Keratinocyte (primary cell): Measurements from ENCODE around the gene NAP1L4. TPM values are rescaled to one million over a fixed set of nuclear protein-coding genes. Genes with fewer than 3 reads are reported as not detected.

Experiments used
- DNase-seq: peaks from one replicate; pipeline ENCODE4 v3.0.0-alpha.2; 2011; ENCODE audit warnings: low read depth, missing footprints, low spot score
- FAIRE-seq: peaks from 2 replicates; lab custom pipeline; 2011; peaks lifted over from hg19 to GRCh38; lab: Jason Lieb, UNC
- H2AFZ ChIP-seq: 2 replicates; pipeline ENCODE4 v1.6.0; 2012; ENCODE audit warnings: low read length, control low read depth, inconsistent platforms; ENCODE audit not compliant: control insufficient read depth
- H3K27ac ChIP-seq: 2 replicates; pipeline ENCODE4 v1.5.1; 2011; ENCODE audit warnings: low read length; ENCODE audit not compliant: control insufficient read depth, insufficient read depth
- H3K27me3 ChIP-seq: 3 replicates; pipeline ENCODE4 v1.6.0; 2011; ENCODE audit warnings: low read length; ENCODE audit not compliant: control insufficient read depth, insufficient read depth; ENCODE audit errors: extremely low read depth
- H3K36me3 ChIP-seq, 2 experiments: 2 replicates in 1 of 2; 3 replicates in 1 of 2; pipeline ENCODE4 v1.5.1; 2011; ENCODE audit warnings: low read length in 2 of 2, mild to moderate bottlenecking in 1 of 2; ENCODE audit not compliant: control insufficient read depth in 2 of 2, insufficient read depth in 2 of 2; ENCODE audit errors: extremely low read depth in 1 of 2
- H3K4me1 ChIP-seq: 3 replicates; pipeline ENCODE4 v1.5.1; 2011; ENCODE audit warnings: low read length; ENCODE audit not compliant: control insufficient read depth, insufficient read depth; ENCODE audit errors: extremely low read depth
- H3K4me2 ChIP-seq: 3 replicates; pipeline ENCODE4 v1.6.0; 2011; ENCODE audit warnings: low read depth, low read length; ENCODE audit not compliant: control insufficient read depth, insufficient read depth; ENCODE audit errors: extremely low read depth
- H3K4me3 ChIP-seq, 3 experiments: fragments of 200-600 bp in 1 of 3; sonication (generic) in 1 of 3; 2 replicates in 2 of 3; 3 replicates in 1 of 3; pipeline ENCODE4 v1.5.1; 2011 to 2016; ENCODE audit warnings: low read length in 3 of 3, mild to moderate bottlenecking in 3 of 3, control low read depth in 2 of 3, inconsistent platforms in 1 of 3, low read depth in 1 of 3, mixed read lengths in 1 of 3, mixed run types in 1 of 3, moderate library complexity in 1 of 3; ENCODE audit not compliant: control insufficient read depth in 2 of 3, insufficient read depth in 2 of 3; ENCODE audit errors: extremely low read depth in 1 of 3
- H3K79me2 ChIP-seq: 2 replicates; pipeline ENCODE4 v1.6.0; 2012; ENCODE audit warnings: low read length; ENCODE audit not compliant: control insufficient read depth, insufficient read depth
- H3K9ac ChIP-seq: 3 replicates; pipeline ENCODE4 v1.6.0; 2011; ENCODE audit warnings: low read length; ENCODE audit not compliant: control insufficient read depth, insufficient read depth; ENCODE audit errors: extremely low read depth
- H3K9me1 ChIP-seq: 3 replicates; pipeline ENCODE4 v1.6.0; 2011; ENCODE audit warnings: low read length; ENCODE audit not compliant: control insufficient read depth, insufficient read depth; ENCODE audit errors: extremely low read depth
- H3K9me3 ChIP-seq: 2 replicates; pipeline ENCODE4 v1.5.1; 2012; ENCODE audit warnings: low read depth, low read length; ENCODE audit not compliant: control insufficient read depth
- H4K20me1 ChIP-seq: 3 replicates; pipeline ENCODE4 v1.6.0; 2011; ENCODE audit warnings: low read length; ENCODE audit not compliant: control insufficient read depth, insufficient read depth; ENCODE audit errors: extremely low read depth
- EZH2 ChIP-seq: IDR thresholded peaks from one replicate; pipeline ENCODE4 v1.6.1; 2012; ENCODE audit warnings: inconsistent platforms, mild to moderate bottlenecking, low read length, moderate library complexity
- dilution Hi-C: fragments of 300-500 bp; cut with MboI; formaldehyde crosslinking; loops from one replicate; pipeline ENCODE4 v1.7.0; 2020; ENCODE audit warnings: low sequenced_read_pairs; ENCODE audit not compliant: extremely low pct_ligation_motif_present
- polyA plus RNA-seq, 5 experiments: library from polyadenylated mRNA; depleted of rRNA in 3 of 5; stranded (reverse) in 3 of 5; stranded (forward) in 1 of 5; unstranded in 1 of 5; fragments of >200 nt; gene quantifications; 1 replicate in 1 of 5; 2 replicates in 3 of 5; 3 replicates in 1 of 5; pipeline versions ENCODE4 v1.2.1 to v1.2.3, GENCODE V29; 2011 to 2012; ENCODE audit warnings: missing spikeins in 2 of 5, low read depth in 1 of 5, low replicate concordance in 1 of 5
- TF ChIP-seq, protein P1 (sequence below), 3 experiments: IDR thresholded peaks in 1 of 3; conservative IDR thresholded peaks in 1 of 3; optimal IDR thresholded peaks in 1 of 3; 2 replicates in 2 of 3; 3 replicates in 1 of 3; pipeline versions ENCODE3 to v1.5.1; 2011; ENCODE audit warnings: low read length in 3 of 3, mild to moderate bottlenecking in 3 of 3, moderate library complexity in 2 of 3, control low read depth in 1 of 3, inconsistent platforms in 1 of 3; ENCODE audit not compliant: insufficient read depth in 2 of 3; ENCODE audit errors: extremely low read depth in 1 of 3

NAP1L4 gene
- polyA plus RNA-seq, 1 donor (not counting 4 experiments of a cell fraction or from before 2014, with no cell fraction given): 136 TPM

DNA sequence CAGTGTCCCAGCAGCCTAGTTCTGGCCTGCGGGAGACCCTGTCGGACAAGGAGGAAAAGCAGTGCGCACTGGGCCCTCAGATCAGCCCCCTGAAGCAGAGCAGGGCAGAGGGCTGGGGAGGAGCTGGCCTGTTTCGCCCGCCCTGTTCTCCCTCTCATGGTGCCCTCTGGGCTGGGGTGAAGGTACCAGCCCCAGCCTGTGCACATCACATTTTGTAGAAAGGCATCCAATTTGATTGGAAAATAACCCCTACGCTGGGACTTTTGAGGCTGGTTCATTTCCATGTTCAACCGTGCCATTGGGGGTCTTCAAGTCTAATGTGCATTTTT, 832 bp upstream of the NAP1L4 start:
- H3K9ac ChIP-seq: peak overlapping the region; percentile 88
- no peaks in the 10 kb centered on the region for H3K9me1 ChIP-seq
- H2AFZ ChIP-seq: peak overlapping the region; percentile 95
- H3K9me3 ChIP-seq: no peaks in the 10 kb centered on the region
- peaks cover 39% of the 10 kb centered on the region for H3K79me2 ChIP-seq
- no peak for FAIRE-seq
- H3K27me3 ChIP-seq: no peaks in the 10 kb centered on the region
- TF ChIP-seq, protein P1, sequence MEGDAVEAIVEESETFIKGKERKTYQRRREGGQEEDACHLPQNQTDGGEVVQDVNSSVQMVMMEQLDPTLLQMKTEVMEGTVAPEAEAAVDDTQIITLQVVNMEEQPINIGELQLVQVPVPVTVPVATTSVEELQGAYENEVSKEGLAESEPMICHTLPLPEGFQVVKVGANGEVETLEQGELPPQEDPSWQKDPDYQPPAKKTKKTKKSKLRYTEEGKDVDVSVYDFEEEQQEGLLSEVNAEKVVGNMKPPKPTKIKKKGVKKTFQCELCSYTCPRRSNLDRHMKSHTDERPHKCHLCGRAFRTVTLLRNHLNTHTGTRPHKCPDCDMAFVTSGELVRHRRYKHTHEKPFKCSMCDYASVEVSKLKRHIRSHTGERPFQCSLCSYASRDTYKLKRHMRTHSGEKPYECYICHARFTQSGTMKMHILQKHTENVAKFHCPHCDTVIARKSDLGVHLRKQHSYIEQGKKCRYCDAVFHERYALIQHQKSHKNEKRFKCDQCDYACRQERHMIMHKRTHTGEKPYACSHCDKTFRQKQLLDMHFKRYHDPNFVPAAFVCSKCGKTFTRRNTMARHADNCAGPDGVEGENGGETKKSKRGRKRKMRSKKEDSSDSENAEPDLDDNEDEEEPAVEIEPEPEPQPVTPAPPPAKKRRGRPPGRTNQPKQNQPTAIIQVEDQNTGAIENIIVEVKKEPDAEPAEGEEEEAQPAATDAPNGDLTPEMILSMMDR (optimal IDR thresholded peaks at IDR 0.05 in 1 of 3, IDR thresholded peaks at IDR 0.05 in 1 of 3, conservative IDR thresholded peaks at IDR 0.05 in 1 of 3; ENCODE audit: extremely low read depth in 1 of 3, insufficient read depth in 2 of 3, low read length in 3 of 3): no peak
- no peak for TF ChIP-seq EZH2
- H3K27ac ChIP-seq: peak overlapping the region; percentile 87
- peaks cover 8% of the 10 kb centered on the region for H4K20me1 ChIP-seq
- H3K4me1 ChIP-seq: peaks cover 24% of the 10 kb centered on the region
- dilution Hi-C loops: no loop called here
- peak overlapping the region; percentile 96 for H3K4me2 ChIP-seq
- H3K4me3 ChIP-seq: peak overlapping the region; percentile 59 to 86 (median 85)
- no peak for DNase-seq
- no peaks in the 10 kb centered on the region for H3K36me3 ChIP-seq

DNA sequence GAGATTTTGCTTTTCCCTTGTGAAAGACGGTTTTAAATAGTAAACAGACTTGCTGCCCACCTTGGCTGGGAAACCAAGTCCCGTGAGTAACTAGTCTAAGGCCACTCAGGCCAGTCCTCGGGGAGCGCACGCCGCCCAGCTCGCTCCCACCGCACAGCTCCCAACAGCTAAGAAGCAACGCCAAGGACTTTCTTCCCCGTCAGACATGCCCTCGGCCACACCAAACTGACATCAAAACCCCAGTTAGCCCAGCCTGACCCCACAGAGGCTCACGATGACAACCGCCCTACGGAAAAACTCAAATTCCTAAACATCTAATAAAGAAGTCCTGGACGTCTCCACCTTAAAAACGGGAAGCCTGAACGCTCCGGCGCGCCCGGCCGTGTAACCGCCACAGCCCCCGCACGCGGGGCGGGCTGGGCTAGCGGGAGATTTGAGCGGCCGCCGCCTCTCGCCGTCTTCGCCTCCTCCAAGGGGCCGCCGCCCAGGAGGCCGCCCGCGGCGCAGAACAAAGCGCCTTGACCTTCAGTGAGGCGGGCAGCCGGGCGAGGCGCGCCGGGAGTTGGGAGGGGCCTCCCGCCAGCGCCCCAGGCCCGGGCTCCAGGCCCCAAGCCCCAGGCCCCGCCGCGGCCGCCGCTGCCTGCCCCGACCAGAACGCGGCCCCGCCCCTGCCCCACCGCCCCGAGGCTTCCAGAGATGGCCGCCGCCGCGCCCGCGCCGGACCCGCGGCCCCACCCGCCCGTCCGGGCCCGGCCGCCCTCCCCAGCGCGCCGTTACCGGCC, 486 bp downstream of the NAP1L4 start:
- H3K9ac ChIP-seq: peak overlapping the region; percentile 88
- H3K27me3 ChIP-seq: no peaks in the 10 kb centered on the region
- H3K79me2 ChIP-seq: peaks cover 52% of the 10 kb centered on the region
- TF ChIP-seq EZH2: no peak
- TF ChIP-seq, protein P1 (optimal IDR thresholded peaks at IDR 0.05 in 1 of 3, IDR thresholded peaks at IDR 0.05 in 1 of 3, conservative IDR thresholded peaks at IDR 0.05 in 1 of 3; ENCODE audit: extremely low read depth in 1 of 3, insufficient read depth in 2 of 3, low read length in 3 of 3): no peak
- H3K4me2 ChIP-seq: peak overlapping the region; percentile 94
- H3K9me3 ChIP-seq: no peaks in the 10 kb centered on the region
- H3K27ac ChIP-seq: peak overlapping the region; percentile 87
- peak overlapping the region; percentile 44 for H2AFZ ChIP-seq
- H3K4me1 ChIP-seq: peaks cover 27% of the 10 kb centered on the region
- H3K9me1 ChIP-seq: no peaks in the 10 kb centered on the region
- dilution Hi-C loops: no loop called here
- peaks cover 12% of the 10 kb centered on the region for H4K20me1 ChIP-seq
- no peak for FAIRE-seq
- DNase-seq: no peak
- peaks cover 5 to 6% of the 10 kb centered on the region in 2 experiments for H3K36me3 ChIP-seq
- H3K4me3 ChIP-seq: peak overlapping the region; percentile 59 to 93 (median 86)
